Jurkat, Clone E6-1 (cell line): ENCODE results near the gene PHF10.

ENCODE experiments used
- DNase-seq: peaks from one replicate; pipeline ENCODE4 v3.0.0-alpha.2; 2011; ENCODE audit warnings: low read depth, low spot score
- H3K4me3 ChIP-seq: 2 replicates; pipeline ENCODE4 v1.5.1; 2011; ENCODE audit warnings: mild to moderate bottlenecking, low read length, control low read depth, moderate library complexity

The PHF10 gene

DNA sequence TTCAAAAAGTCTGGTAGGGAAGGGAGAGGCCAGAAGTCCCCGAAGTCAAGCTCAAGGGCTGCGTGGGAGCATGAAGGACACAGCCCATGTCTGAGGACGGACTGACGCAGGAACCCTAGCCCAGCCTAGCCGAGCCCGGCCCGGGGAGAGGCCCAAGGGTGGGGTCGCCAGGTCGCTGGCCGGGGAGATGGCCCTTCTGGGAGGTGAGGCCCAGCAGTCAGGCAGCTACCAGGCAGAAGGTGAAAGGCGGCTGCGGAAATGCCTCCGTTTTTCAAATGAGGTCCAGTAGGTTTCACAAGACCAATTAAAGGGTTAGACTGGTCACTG lies 67.1 kb downstream of the PHF10 start:
- H3K4me3 ChIP-seq: no peak overlapping the region
- no peak for DNase-seq

DNA sequence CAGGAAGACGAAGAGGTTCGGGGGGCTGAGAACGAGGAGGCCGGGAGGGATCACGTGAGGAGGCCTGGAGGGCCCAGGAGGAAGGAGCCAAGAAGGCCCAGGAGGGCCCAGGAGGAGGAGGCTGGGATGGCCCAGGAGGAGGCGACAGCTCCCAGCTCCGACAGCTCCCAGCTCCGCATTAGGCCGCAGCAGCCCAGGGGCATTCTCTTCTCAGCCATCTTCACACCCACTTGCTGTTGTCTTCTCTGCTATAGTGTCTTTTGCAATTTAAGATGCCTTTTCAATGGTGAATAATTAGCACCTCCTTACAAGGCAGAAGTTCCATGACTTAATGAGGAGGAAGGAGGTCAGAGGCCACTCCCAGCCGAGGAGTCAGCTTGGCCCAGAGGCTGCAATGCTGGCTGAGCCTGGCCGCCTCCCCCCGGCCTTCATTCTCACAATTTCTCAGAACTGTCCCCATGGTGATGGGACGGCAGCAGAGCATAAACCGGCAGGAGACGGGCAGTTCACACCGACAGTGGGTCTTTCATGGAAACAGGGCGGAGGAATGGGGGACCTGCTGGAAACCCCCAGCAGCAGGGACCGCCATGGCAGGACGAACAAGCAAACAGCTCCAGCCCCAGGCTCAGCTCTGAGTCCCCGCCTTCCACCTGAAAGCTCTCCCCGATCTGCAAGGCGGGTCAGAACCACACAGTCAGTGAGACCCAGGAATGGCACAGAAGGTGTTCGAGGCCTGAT lies 67.6 kb downstream of the PHF10 start:
- no peak overlapping the region for H3K4me3 ChIP-seq
- no peak for DNase-seq

GRCh38 chr6:169654598-169655391 lies 69.5 kb downstream of the PHF10 start:
- no peak overlapping the region for H3K4me3 ChIP-seq
- DNase-seq: no peak
